Measurements from ENCODE around the gene MAPK8IP1.

- TF ChIP-seq, protein P1, sequence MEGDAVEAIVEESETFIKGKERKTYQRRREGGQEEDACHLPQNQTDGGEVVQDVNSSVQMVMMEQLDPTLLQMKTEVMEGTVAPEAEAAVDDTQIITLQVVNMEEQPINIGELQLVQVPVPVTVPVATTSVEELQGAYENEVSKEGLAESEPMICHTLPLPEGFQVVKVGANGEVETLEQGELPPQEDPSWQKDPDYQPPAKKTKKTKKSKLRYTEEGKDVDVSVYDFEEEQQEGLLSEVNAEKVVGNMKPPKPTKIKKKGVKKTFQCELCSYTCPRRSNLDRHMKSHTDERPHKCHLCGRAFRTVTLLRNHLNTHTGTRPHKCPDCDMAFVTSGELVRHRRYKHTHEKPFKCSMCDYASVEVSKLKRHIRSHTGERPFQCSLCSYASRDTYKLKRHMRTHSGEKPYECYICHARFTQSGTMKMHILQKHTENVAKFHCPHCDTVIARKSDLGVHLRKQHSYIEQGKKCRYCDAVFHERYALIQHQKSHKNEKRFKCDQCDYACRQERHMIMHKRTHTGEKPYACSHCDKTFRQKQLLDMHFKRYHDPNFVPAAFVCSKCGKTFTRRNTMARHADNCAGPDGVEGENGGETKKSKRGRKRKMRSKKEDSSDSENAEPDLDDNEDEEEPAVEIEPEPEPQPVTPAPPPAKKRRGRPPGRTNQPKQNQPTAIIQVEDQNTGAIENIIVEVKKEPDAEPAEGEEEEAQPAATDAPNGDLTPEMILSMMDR (IDR thresholded peaks at IDR 0.05): no peak
- no peak for TF ChIP-seq POLR2A (IDR thresholded peaks at IDR 0.05)
Observed at GRCh38 chr11:45884596-45885185, 760 bp upstream of the MAPK8IP1 start.

Measured in gastroesophageal sphincter (tissue), 3 donors.